HG03039 (cell line): ENCODE measurements around the gene RAF1.
"Not testable (repeated sequence)": the region's sequence is repeated elsewhere in the genome, so short reads cannot be mapped to it uniquely, and the experiment has no call there.

Experiments used
- ATAC-seq: cut with Tn5 transposase; IDR thresholded peaks from one replicate; pipeline ENCODE4 v1.9.1; 2021; ENCODE audit warnings: mild to moderate bottlenecking, moderate library complexity; ENCODE audit not compliant: unreplicated experiment

Gene RAF1

DNA sequence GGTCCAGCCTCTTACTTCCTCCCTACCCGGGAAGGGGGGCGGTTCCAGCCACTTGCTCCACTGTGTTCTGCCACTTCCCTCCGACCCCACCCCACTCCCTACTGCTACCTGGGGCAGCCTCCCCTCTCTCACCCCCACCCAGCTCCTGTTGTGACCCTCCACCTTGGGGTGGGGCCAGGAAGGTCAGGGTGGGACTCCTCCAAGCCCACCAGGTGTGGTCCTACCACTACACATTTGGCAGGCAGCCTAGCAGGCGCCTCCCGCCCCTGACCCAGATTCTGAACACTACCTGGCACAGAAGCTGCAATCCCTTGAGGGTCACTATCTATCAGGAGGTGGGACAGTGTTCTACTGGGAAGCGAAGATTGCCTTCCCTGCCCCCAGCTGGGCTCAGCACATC, 13.7 kb upstream of the RAF1 start:
- ATAC-seq, result no peak

DNA sequence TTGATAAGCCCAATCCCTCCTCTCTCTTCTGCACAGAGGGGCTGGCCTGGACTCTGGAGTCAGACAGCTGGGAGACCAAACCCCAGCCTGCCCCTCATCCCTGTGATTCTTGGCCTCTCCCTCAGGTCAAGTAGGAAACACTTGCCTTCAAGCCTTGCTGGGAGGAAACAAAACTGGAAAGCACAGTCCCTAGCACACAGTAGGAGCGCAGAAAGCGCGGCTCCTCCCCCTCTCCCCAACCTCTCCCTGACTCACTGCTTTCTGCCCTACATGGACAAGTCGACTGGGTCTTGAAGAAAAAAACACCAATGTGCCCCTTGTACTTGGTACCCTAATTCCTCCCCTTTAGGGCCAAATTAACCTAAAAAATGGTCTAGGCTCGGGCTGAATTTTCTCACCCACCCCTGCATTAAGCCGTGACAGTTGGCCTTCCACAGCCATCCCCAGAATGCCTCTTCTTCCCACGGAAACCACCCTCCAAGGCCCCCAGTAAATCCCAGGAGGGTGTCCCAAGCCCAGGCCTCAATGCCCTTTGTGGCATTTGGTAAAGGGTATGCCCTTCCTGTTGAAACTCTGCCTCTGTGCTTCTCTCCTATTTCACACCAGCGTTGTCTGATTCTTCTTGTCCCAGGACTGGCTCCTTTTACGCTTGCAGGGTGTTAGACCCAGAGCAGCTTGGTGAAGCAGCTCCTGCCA, 11.3 kb upstream of the RAF1 start:
- ATAC-seq, result no peak

DNA sequence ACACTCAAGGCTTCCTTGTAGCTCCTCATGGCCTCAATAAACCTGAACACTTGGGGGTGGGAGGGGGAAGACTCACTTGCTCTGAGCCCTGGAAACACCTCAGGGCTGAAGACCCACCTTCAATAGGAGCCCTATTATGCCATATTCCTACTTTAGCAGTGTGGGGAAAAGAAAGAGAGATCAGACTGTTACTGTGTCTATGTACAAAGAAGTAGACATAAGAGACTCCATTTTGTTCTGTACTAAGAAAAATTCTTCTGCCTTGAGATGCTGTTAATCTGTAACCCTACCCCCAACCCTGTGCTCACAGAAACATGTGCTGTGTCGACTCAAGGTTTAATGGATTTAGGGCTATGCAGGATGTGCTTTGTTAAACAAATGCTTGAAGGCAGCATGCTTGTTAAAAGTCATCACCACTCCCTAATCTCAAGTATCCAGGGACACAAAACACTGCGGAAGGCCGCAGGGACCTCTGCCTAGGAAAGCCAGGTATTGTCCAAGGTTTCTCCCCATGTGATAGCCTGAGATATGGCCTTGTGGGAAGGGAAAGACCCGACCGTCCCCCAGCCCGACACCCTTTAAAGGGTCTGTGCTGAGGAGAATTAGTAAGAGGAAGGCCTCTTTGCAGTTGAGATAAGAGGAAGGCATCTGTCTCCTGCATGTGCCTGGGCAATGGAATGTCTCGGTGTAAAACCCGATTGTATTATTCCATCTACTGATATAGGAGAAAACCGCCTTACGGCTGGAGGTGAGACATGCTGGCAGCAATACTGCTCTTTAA, 10.2 kb upstream of the RAF1 start:
- ATAC-seq, result not testable (repeated sequence)

- no peak for ATAC-seq
Measured at GRCh38 chr3:12671120-12671450, 7.2 kb upstream of the RAF1 start.

- no peak for ATAC-seq
Measured at GRCh38 chr3:12670365-12671119, 6.6 kb upstream of the RAF1 start.

- ATAC-seq, result peak; percentile 38
Measured at GRCh38 chr3:12663401-12663935, 449 bp downstream of the RAF1 start.

DNA sequence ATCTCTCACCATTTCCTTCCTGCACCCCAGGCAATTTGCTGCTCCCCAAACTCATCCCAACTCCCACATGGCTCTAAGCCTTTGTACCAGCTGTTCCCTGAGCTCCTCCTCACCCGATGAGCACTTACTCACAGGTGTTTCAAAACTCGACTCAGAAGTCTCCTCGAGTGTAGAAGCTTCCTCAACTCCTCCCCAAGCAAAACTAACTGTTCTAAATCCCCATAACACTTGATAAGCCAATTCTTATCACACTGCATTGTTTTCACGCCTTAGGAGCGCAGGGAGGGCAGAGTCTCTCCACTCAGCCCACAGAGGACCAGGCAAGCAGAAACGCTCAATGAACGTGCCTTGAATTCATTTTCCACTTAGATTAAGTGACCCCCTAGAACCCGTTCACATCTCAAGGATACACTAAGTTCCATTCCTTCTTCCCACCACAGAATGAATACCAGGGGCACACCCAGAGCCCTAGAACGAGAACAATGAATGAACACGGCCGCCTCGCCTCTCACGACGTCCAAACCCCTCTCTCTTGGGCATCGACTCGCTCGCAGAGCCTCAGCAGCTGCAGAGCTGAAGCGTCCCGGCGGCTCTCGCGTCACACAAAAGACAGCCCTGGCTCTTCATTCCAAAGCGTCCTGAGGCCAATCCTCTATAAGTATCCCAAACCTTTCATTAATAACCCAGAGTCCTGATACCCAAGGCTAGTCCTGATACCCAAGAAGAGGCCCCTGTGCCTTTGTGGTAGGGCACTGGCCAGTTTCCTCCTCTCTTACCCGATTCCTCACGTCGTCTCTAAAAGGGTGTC, 1.1 kb downstream of the RAF1 start:
- ATAC-seq, result no peak

GRCh38 chr3:12661926-12662592, 1.9 kb downstream of the RAF1 start:
- ATAC-seq, result no peak

DNA sequence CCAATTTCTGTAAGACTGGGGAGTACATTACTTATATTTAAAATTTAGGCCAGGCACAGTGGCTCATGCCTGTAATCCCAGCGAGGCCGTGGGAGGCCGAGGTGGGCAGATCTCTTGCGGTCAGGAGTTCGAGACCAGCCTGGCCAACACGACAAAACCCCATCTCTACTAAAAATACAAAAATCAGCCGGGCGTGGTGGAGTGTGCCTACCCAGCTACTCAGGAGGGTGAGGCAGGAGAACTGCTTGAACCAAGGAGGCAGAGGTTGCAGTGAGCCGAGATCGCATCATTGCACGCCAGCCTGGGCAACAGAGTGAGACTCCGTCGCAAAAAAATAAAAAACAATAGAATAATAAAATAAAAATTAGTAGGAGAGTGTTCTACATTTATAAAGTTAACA, 2.5 kb downstream of the RAF1 start:
- not testable (repeated sequence) for ATAC-seq

GRCh38 chr3:12660196-12660595, 3.7 kb downstream of the RAF1 start:
- no peak for ATAC-seq

- ATAC-seq, result no peak
Measured at GRCh38 chr3:12659316-12660015, 4.5 kb downstream of the RAF1 start.

GRCh38 chr3:12658593-12659058, 5.3 kb downstream of the RAF1 start:
- no peak for ATAC-seq

- ATAC-seq, result no peak
Measured at GRCh38 chr3:12656850-12657249, 7.1 kb downstream of the RAF1 start.

- ATAC-seq, result no peak
Measured at GRCh38 chr3:12656193-12656592, 7.7 kb downstream of the RAF1 start.

DNA sequence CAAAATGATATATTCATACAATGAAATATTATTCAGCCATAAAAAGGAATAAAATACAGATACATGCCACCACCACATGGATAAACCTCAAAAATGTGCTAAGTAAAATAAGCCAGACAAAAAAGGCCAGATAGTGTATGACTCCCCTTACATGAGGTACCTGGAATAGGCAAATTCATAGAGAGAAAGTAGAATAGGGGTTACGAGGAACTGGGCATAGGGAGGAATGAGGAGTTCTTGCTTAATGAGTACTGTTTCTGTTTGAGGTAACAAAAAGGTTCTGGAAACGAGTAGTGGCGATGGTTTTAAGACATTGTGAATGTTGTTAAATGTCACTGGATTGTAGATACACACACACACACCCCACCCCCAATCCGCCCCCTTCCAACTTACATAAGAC, 8.2 kb downstream of the RAF1 start:
- no peak for ATAC-seq

- no peak for ATAC-seq
Measured at GRCh38 chr3:12653747-12654146, 10.2 kb downstream of the RAF1 start.

- peak; percentile 41 for ATAC-seq
Measured at GRCh38 chr3:12648384-12648959, 15.4 kb downstream of the RAF1 start.

GRCh38 chr3:12644331-12644937, 19.5 kb downstream of the RAF1 start:
- no peak for ATAC-seq

DNA sequence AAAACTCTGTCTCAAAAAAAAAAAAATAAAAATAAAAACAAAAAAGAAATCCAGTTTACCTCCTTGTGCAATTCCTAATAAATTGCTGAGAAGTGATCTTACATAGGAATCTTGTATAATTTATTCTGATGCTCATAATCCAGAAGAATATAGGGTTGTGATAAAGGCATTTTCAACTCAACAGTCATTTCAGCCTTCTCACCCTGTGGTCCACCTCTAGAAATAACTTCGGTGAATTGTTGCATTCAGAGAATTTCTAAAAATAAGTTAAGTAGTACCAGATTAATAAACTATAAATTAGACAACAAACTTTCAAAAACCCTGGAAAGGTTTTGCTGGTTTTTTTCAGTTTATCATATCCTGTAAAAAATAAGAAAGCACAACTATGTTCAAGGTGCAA, 20.2 kb downstream of the RAF1 start:
- ATAC-seq, result no peak
